PC-9 (cell line): ENCODE results near the gene AUTS2. TPM values are rescaled to one million over a fixed set of nuclear protein-coding genes. Genes with fewer than 3 reads are reported as not detected.

Experiments
- BruUV-seq: library from RNA; stranded (reverse); fragments of 400-500 nt; replicated peaks from 2 replicates; lab custom pipeline; 2021; lab: Mats Ljungman, UMichigan
- CTCF ChIA-PET: fragments of 300-600 bp; sonication (Branson Sonifier 250); formaldehyde crosslinking; loops from one replicate; lab custom pipeline; 2022; ENCODE audit warnings: antibody characterized with exemption; lab: Charles Lee
- POLR2A ChIA-PET: fragments of 300-600 bp; sonication (Branson Sonifier 250); formaldehyde crosslinking; loops from one replicate; lab custom pipeline; 2022; ENCODE audit warnings: antibody characterized with exemption; ENCODE audit not compliant: unreplicated experiment; lab: Charles Lee
- DNase-seq, 2 experiments: peaks; one replicate each; pipeline versions ENCODE4 v3.0.0 to v3.0.0-alpha.2; 2015 to 2022; ENCODE audit warnings: mixed read lengths in 1 of 2
- H2AFZ ChIP-seq: fragments of 200-600 bp; sonication (generic); 2 replicates; pipeline ENCODE4 v1.8.1; 2017; ENCODE audit warnings: antibody characterized with exemption
- H3F3A ChIP-seq: fragments of 200-600 bp; sonication (generic); 2 replicates; pipeline ENCODE4 v1.8.1; 2017; ENCODE audit warnings: antibody characterized with exemption, mild to moderate bottlenecking, low read depth; ENCODE audit not compliant: insufficient read depth
- H3K27ac ChIP-seq: fragments of 200-600 bp; sonication (generic); 2 replicates; pipeline ENCODE4 v1.6.1; 2016; ENCODE audit warnings: mixed run types
- H3K27me3 ChIP-seq: fragments of 200-600 bp; sonication (generic); 2 replicates; pipeline ENCODE4 v1.6.1; 2016; ENCODE audit warnings: low read depth, mixed run types; ENCODE audit not compliant: insufficient read depth
- H3K36me3 ChIP-seq: fragments of 200-600 bp; sonication (generic); 2 replicates; pipeline ENCODE4 v1.6.1; 2016; ENCODE audit warnings: low read depth, mixed run types
- H3K4me1 ChIP-seq: fragments of 200-600 bp; sonication (generic); replicated peaks from 2 replicates; pipeline ENCODE4 v1.6.1; 2016; ENCODE audit warnings: mixed run types; ENCODE audit not compliant: insufficient read depth
- H3K4me2 ChIP-seq: fragments of 200-600 bp; sonication (generic); 2 replicates; pipeline ENCODE4 v1.6.1; 2017; ENCODE audit warnings: mixed run types
- H3K4me3 ChIP-seq: fragments of 200-600 bp; sonication (generic); 2 replicates; pipeline ENCODE4 v1.6.1; 2016; ENCODE audit warnings: mixed run types
- H3K79me2 ChIP-seq: fragments of 200-600 bp; sonication (generic); 2 replicates; pipeline ENCODE4 v1.6.1; 2017; ENCODE audit warnings: low read depth, mixed run types
- H3K9me2 ChIP-seq: fragments of 200-600 bp; sonication (generic); 2 replicates; pipeline ENCODE4 v1.8.1; 2017; ENCODE audit warnings: mild to moderate bottlenecking; ENCODE audit not compliant: insufficient read depth
- H3K9me3 ChIP-seq: fragments of 200-600 bp; sonication (generic); 2 replicates; pipeline ENCODE4 v1.8.1; 2016; ENCODE audit warnings: low read depth; ENCODE audit not compliant: insufficient read depth
- H4K20me1 ChIP-seq: fragments of 200-600 bp; sonication (generic); 2 replicates; pipeline ENCODE4 v1.8.1; 2017; ENCODE audit not compliant: insufficient read depth
- CTCF ChIP-seq: fragments of 200-600 bp; sonication (generic); conservative IDR thresholded peaks from 2 replicates; pipeline ENCODE4 v1.6.1; 2017; ENCODE audit warnings: mixed run types, antibody characterized with exemption, mild to moderate bottlenecking, moderate library complexity
- EZH2 ChIP-seq: fragments of 200-600 bp; sonication (generic); IDR thresholded peaks from 2 replicates; pipeline ENCODE4 v1.8.0; 2017; ENCODE audit warnings: antibody characterized with exemption, low read depth
- intact Hi-C: fragments of 100-400 bp; cut with micrococcal nuclease; formaldehyde crosslinking; loops from one replicate; pipeline ENCODE4 v1.10.0; 2022; ENCODE audit not compliant: unreplicated experiment
- total RNA-seq: library from RNA; stranded (reverse); gene quantifications from 2 replicates; pipeline ENCODE4 v1.2.3, GENCODE V29; 2021

Gene AUTS2
- total RNA-seq, 1 experiment from 2014 or later, result not detected

DNA sequence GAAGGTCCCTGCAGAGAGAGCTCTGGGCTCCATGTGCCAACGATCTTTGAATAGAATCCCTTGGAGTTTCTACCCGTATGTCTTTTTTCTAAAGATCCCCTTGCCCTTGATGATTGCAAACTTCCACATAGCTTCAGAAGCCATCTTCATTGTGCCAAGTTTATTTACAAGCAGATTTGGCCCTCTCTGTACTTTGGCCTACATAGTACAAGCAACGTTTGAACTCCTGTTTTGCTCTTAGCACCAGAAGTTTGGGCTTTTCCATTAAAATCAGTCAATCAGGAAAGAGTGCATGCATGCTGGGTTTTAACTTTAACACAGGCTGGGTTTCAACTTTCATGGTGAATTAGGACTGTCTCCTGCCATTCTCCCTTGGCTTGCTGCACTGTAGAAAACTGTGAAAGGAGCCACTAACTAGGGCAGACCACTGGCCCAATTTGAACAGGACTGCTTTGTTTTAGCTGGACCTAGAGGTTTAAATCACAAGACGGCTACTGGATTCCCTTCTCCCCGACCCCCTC, 976.1 kb downstream of the AUTS2 start:
- CTCF ChIA-PET, result no interaction called here
- Histone ChIP-seq H3K27ac (no peak overlapping the region), H3F3A (no peaks in the 10 kb centered on the region), H3K4me2 (no peak overlapping the region), H3K79me2 (no peaks in the 10 kb centered on the region), H3K27me3 (0 out of 2 replicates have a peak, but pooled peaks cover 4% of the 10 kb centered on the region), H3K9me2 (no peaks in the 10 kb centered on the region), H4K20me1 (no peaks in the 10 kb centered on the region), H3K9me3 (no peaks in the 10 kb centered on the region), H3K4me1 (no peaks in the 10 kb centered on the region), H3K4me3 (no peak overlapping the region), H3K36me3 (no peaks in the 10 kb centered on the region), H2AFZ (no peak overlapping the region)
- no peak for TF ChIP-seq CTCF
- DNase-seq, result no peak
- POLR2A ChIA-PET, result no interaction called here
- no TSS peak for BruUV-seq
- intact Hi-C loops, result no loop called here

DNA sequence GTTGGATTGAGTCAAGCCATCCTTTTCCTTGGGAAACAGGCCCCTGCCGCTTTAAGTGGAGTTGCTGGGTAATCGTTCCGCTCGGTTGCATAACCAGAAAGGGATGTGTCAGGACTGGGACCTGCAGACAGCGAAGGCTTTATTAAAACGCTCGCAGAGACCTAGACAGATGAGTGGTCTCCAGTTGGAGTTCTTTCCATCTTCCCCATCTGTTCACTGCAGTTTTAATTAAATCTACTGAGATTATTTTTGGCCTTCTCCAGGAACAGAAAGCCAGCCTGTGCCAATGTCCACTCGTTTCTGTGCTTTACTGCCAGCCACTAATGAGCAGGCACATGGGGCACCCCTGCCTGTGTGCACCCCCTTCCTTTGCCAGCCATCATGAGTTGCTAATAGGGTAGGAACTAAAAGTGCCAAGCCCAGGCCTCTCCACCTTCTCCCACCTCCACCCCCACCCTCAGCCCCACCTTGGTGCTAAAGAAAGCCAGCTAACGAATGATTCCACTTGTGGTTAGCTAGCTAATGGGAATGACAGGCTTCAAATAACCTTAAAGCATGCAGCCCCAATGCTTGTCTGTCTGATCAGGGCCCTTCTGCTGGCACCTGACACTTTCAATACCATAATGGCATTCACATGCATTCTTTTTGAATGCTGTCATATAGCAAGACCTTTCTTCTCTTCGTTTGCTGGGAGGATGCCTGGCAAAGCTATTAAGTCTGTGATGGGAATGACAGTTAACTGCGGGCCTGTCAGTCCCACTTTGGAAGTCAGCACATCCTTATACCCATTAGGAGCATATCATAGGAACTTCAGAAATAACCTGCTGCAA, 976.9 kb downstream of the AUTS2 start:
- Histone ChIP-seq H2AFZ (no peak overlapping the region), H3K79me2 (no peaks in the 10 kb centered on the region), H3K4me1 (no peaks in the 10 kb centered on the region), H3K9me3 (no peaks in the 10 kb centered on the region), H3K27me3 (peaks cover 12% of the 10 kb centered on the region), H3K4me3 (no peak overlapping the region), H3K9me2 (no peaks in the 10 kb centered on the region), H3K4me2 (no peak overlapping the region), H4K20me1 (no peaks in the 10 kb centered on the region), H3F3A (no peaks in the 10 kb centered on the region), H3K36me3 (no peaks in the 10 kb centered on the region), H3K27ac (no peak overlapping the region)
- DNase-seq, result no peak
- intact Hi-C loops, result no loop called here
- TF ChIP-seq EZH2, result no peak
- no peak for TF ChIP-seq CTCF
- ChIA-PET POLR2A (no interaction called here), CTCF (no interaction called here)
- no TSS peak for BruUV-seq

- Histone ChIP-seq H3K4me1 (no peaks in the 10 kb centered on the region), H3F3A (no peaks in the 10 kb centered on the region), H3K36me3 (no peaks in the 10 kb centered on the region), H3K4me2 (no peak overlapping the region), H3K79me2 (no peaks in the 10 kb centered on the region), H3K27ac (no peak overlapping the region), H2AFZ (no peak overlapping the region), H3K9me3 (no peaks in the 10 kb centered on the region), H3K4me3 (no peak overlapping the region), H3K9me2 (no peaks in the 10 kb centered on the region), H4K20me1 (no peaks in the 10 kb centered on the region), H3K27me3 (peaks cover 31% of the 10 kb centered on the region)
- TF ChIP-seq CTCF (no peak), EZH2 (no peak)
- intact Hi-C loops, result no loop called here
- ChIA-PET CTCF (no interaction called here), POLR2A (no interaction called here)
- DNase-seq, result no peak
- no TSS peak for BruUV-seq
These were observed 978.8 kb downstream of the AUTS2 start for GRCh38 chr7:70577078-70577477.
